COR-L47 (cell line): Measurements from ENCODE around the gene THSD4.
A peak's percentile ranks its signal among the peaks of the same experiment; 100 is the strongest.
"Not testable (repeated sequence)": the region's sequence is repeated elsewhere in the genome, so short reads cannot be mapped to it uniquely, and the experiment has no call there.

ENCODE experiments used
- DNase-seq: peaks from one replicate; lab custom pipeline; 2025; lab: John Stamatoyannopoulos, UW

Gene THSD4

DNA sequence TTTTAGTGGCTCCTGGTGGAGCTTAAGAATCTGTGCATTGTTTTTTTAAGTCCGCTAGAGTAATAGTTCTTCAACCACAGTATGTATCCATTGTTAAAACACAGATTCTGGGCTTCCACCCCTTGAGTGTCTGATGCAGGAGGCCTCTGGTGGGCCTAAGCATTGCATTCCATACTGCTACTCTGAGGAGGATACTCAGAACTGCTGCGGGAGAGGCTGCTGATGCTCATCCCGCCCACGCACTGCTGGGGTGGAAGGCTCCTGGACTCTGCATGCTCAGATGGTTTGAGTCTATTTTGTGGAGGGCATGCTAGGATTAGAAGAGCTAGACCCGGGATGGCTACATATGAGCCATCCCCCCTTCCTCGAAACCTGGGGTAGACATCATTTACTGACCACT, 74.4 kb downstream of the THSD4 start:
- DNase-seq: no peak

DNA sequence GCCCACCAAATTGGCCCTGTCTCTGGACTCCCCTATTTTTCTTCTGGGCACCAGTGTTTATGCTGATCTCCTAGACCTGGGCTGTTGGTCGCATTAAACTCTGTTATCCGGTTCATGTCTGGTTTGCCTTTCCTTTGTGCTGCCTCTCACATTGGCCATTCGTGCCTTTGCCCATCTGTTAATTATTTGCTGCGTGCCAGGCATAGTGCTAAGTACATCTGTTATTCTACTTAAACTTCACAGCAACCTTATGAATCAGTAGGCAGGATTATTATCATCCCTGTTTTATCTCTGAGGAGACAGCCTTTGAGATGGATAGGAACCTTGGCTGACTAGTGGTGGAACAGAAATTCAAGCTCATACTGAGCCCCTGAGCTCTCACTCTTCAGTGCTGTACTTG, 76.0 kb downstream of the THSD4 start:
- DNase-seq: no peak

DNA sequence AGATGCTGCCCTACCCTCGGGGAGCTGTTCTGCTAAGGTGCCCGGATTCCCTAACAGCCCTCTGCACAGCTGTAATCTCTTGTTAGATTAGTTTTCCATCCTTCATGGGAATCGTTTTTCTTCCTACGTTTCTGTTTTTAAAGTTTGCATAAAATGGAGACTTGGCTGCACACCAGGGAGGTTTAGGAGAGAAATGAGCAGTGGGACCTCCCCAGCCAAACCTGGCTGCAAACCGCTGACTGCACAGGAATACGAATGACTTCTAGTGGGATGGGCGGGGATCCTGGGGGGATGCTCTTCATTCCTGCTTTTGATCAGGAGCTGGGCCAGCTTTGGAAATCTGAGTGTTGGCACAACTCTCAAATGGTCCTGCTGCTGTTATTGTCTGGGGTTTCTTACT, 77.5 kb downstream of the THSD4 start:
- no peak for DNase-seq

DNA sequence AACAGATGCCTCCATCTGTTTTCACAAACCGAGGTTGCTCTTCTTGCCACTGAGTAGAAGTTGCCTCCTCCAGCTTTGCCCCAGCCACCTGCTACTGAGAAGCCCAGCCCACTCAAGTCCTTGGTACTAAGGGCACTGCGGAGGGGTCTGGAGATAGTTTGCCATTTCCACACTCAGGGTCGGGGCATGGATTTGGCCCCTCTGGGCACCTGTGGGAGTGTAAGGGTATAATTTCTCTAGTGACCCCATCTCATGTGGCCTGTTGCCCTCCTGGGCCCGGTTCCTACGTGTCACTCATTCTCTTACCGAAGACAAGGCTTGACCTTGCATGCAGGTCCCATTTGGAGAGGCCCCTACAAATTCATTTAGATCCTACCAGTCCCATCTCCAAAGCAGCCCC, 79.0 kb downstream of the THSD4 start:
- DNase-seq: no peak

DNA sequence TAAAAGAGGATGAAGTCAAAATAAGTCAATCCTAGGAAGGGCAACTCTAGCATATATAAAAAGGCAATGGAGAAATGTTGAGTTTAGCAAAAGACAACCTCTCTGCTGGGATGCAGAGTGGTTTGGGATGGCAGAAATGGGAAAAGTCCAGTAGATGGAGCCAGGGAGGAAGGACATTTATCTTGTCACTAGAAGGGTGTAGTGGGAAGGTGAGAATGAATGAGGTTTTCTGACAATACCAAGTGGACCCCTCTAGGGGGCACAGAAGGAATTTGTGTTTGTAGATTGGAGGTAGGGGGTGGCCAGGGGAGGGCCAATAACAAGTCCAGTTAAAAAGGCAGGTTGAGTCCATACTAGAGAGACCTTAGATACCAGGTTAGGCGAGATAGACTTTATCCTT, 80.0 kb downstream of the THSD4 start:
- DNase-seq: no peak

DNA sequence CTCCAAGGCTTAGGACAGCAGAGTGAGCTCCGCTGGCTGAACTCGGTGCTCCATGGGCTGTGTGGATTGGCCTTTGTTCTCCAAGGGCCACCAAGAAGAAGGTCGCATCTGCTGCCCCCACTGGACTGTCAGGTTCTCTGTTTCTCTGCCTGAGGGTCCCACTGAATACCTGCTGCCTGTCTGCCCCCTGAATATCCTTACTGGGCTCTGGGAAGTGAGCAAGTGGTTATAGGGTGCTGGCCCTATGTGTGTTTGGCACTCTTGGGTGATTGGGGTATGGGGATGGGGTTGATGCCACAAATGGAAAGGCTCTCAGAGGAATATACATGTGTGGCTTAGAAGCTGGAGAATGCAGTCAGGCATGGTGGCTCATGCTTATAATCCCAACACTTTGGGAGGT, 82.3 kb downstream of the THSD4 start:
- DNase-seq: no peak

DNA sequence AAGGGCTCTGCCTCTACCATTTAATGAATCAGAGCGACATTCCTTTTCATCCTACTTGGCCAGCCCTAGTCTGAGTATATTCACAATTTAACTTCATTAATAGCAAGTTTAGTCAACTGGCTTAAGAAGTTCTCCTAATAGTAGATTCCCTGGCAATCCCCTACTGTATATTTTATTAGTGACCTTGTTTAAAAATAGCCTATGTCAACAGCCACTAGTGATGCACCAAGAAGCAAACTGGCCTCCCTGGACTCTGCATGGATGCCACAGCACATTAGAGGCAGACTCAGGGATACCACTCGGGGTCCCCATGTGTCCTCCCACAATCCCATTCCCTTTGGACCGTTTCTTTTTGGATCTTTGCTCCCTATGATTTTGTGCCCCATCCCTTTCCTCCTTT, 83.6 kb downstream of the THSD4 start:
- no peak for DNase-seq

DNA sequence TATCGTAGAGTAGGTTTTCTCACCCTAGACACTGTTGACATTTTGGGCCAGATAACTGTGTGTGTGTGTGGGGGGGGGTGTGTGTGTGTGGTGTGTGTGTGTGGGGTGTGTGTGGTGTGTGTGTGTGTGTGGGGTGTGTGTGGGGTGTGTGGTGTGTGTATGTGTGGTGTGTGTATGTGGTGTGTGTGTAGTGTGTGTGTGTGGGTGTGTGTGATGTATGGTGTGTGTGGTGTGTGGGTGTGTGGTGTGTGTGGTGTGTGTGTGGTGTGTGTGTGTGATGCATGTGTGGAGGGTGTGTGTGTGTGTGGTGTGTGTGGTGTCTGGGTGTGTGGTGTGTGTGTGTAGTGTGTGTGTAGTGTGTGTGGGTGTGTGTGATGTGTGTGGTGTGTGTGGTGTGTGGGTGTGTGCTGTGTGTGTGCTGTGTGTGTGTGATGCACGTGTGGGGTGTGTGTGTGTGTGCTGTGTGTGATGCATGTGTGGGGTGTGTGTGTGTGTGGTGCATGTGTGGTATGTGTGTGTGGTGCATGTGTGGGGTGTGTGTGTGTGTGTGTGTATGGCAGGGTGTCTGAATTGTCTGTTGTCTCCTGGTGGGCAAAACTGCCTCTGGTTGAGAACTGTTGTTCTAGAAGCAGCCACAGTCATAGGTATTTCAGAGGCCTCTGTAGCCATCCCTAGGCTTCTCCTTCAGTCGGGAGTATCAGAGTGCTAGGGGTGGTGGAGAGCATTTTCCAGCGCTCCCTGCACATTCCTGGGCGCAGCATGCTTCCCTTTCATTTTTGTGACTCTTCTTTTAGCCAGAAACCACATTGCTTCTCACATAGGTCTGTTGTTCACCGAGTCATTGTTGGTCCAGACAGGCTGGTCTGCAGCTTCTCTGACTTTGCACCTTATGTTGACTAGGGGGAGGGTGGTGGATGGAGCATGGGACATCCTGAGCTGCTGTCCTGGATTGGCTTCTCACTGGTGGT, 84.4 kb downstream of the THSD4 start:
- DNase-seq: no peak

DNA sequence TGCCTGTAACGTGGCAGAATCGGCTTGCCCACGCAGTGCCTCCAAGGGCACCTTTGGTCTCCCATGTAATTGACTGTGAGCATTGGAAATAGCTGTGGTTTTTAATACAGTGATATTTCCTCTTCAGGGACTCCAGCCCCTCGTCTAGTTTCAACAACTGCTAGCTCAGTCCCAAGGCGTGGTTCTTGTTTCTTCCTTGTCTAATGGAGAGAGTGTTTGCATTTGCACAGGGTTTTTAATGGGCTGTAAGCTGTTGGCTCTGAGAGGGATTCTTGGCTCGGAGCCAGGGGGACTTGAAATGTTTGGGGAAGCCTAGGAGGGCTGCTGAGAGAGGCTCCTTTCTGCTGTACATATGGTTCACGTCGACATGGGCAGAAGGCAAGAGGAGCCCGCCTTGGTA, 86.2 kb downstream of the THSD4 start:
- DNase-seq: peak; percentile 94

DNA sequence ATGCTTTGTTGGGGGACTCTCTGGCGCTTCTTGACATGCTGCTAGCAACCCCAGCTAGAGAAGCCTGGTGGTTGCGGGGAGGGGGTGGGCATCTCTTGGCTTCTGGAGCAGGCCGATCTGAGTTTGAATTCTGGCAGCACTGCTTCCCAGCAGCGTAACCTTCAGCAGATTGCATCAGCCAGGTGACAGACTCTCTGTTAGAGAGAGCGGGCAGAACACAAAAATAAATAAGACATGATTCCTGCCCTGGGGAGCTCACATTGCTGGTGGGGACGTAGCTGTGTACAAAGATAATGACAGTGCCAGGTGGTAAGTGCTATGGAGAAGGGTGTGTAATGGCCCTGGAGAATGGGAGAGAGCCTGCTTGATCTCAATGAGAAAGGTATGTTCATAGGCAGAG, 87.4 kb downstream of the THSD4 start:
- DNase-seq: peak; percentile 71

DNA sequence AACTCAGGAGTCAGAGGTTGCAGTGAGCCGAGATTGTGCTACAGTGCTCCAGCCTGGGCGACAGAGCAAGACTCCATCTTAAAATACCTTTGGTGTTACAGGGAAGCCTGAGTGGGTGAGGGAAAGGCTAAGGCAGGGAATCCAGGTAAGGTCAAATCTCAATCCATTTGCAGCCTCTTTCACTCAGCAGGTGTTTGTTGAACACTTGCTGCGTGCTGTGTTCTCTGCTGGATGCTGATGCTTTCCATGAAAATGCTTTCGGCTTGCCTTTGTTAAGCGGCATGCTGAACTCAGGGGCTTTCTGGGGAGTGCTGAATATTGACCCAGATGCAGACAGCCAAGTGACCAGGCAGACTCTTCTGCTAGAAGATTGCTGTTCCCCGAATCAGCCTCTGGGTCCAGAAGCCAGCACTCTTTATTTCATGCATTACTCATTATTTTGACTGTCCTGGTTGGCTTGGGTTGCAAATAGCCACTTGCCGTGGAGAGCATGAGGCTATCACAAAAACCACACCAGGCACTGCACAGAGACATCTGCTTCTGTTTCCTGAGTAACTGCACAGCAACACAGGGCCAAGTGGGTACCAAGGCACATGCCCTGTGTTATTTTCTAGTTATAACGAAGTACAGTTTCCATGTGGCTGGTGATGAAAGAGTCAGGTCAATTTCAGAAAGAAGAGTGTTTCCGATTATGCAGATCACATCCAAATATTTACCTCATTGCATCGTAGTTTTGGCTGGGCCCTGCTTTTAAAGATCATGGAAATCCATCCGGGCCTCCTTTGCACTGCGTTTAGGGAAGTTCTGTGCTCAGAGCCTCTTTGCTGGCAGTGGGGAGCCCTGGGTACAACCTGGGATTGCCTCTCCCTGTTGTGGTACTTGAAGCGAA, 88.6 kb downstream of the THSD4 start:
- DNase-seq: peak; percentile 53

DNA sequence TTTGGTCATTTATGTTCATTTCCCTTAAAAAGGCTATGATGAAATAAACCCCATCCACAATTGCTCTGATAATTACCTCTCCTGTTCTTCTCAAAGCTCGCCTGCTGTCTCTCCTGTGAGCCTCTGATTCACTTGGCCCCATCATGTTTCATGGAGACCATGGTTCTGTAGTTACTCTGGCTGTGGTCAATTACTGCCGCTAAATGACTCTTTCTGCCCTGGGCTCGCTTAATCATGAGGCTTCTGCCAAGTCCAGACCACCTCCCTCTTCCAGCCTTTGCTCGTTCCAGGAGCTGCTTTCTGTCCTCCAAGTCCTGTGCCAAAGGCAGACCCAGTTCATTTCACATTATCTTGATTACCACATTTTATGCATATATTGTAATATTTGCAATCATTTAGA, 91.9 kb downstream of the THSD4 start:
- no peak for DNase-seq

DNA sequence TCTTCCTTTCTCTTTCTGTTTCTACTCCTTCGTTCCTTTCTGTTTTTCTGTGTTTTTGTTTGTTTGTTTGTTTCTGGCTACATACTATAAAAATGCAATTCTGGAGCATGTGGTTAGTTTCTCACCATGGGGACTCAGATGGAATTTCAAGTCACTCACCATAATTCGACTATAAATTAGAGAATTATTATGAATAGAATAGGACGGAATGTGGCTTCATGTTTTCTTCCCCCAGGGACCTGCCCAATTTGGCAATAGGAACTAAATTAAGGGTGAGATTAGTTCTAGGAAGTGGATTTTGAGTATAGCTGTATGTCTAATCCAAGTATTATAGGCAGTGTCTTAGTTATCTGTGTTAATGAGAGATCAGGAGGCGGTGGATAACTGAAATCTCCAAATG, 96.9 kb downstream of the THSD4 start:
- DNase-seq: no peak

DNA sequence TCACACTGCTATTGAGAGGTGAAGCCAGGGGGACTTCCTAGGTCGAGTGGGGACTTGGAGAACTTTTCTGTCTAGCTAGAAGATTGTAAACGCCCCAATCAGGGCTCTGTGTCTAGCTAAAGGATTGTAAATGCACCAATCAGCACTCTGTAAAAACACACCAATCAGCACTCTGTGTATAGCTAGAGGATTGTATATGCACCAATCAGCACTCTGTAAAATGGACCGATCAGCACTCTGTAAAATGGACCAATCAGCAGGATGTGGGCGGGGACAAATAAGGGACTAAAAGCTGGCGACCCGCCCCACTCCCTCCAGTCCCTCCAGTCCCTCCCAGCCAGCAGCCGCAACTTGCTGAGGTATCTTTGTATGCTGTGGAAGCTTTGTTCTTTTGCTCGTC, 98.7 kb downstream of the THSD4 start:
- DNase-seq: not testable (repeated sequence)

DNA sequence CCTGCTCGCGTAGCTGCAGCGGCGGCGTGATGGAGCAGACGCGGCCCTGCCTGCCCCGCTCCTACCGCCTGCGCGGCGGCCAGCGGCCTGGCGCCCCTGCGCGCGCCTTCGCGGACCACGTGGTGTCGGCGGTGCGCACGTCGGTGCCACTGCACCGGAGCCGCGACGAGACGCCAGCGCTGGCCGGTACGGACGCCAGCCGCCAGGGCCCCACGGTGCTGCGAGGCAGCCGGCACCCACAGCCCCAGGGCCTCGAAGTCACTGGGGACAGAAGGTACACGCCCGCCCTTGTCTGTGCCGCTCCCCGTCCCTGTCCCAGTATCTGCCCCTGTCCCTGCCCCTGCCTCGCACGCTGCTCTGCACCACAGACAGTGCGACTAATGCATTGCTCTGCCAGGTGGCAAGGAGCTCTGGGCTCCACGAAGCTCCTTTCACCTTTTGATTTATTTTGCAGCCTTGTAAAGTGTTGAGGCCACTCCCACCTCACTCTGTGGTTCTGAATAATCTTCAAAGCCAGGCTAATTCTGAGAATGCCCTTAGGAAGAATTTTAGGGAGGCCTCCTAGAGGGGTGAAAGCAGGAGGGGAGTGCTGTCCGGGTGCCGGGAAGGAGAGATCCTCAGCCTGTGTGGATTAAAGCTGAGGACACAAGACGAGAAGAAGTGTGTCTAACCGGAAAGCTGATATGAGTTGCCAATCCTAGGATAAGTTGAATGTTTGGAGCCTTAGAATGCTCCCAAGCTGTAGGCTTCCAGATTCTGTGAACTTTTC, 100.0 kb downstream of the THSD4 start:
- DNase-seq: no peak

DNA sequence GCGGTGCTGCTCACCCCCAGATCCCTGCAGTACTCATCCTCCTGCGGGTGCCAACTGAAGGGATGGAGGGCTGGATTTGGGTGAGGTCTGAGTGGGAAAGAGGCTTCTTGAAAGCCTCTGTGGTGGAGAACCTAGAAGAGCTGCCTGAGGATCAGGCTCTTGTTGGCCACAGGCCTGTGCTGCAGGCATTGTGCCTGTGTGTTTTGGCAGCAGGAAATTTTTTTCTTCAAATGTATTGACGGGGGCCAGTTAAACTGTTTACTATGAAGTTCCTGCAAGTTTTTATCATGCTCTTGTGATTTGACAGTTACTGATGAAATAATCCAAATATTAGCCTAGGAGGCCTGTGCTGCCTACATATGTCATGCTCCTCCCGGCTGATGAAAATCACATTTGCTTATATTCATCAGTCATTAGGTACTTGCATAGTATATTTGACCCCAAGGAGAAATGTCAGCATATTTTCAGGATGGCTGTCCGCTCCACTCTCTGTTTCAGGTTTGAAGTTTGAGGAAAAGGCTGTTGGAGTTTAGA, 103.1 kb downstream of the THSD4 start:
- no peak for DNase-seq

DNA sequence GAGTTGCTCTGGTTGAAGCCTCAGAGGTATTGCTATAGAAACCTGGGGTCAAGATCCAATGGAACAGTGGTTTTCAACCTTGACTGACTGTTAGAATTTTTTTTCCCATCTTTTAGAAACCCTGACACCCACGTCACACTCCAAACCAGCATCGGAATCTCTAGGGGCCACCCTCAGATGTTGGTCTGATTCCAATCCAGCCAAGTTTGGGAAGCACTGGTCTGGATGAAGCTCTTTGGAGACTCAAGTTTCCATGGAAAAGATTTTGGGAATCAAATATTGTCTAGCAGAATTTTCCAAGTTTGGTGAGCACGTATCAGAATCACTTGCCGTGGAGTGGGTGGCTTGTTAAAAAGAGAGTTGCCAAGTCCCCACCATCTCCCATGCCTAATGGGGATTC, 103.8 kb downstream of the THSD4 start:
- no peak for DNase-seq

DNA sequence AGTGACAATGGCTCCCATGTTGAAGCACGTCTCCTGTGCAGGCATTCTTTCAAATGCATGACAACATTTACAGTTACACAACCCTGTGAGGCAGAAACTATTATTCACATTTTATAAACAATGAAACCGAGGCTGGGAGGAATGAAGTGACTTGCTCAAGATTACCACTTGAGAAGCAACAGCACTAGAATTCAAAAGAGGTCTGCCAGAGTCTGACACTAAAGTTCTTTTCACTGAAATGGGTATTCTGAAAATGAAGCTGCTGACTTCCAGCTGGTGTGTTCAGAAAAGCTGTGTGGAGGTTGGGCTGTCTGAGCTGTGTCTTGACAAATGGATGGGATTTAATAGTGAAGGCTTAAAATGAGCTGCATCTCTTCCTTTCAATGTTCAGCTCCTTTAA, 104.4 kb downstream of the THSD4 start:
- DNase-seq: no peak

DNA sequence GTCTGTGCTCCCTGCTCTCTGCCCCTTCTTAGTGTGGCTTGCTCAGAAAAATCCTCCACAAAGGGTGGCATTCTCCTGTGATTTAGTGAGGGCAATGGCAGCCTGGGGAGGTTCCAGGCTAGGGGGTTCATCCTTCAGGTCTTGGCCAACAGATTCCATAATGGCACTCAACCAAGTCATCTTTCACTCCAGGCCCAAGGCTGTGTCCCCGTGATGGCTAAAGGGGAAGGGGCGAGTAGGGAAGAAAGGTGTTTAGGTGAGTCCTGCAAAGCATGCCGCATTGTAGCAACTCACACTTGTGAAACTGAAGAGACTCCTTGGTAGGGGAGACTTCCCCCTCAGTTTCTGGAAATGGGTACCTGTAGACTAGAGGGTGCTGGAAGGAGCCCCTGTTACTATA, 105.6 kb downstream of the THSD4 start:
- no peak for DNase-seq

DNA sequence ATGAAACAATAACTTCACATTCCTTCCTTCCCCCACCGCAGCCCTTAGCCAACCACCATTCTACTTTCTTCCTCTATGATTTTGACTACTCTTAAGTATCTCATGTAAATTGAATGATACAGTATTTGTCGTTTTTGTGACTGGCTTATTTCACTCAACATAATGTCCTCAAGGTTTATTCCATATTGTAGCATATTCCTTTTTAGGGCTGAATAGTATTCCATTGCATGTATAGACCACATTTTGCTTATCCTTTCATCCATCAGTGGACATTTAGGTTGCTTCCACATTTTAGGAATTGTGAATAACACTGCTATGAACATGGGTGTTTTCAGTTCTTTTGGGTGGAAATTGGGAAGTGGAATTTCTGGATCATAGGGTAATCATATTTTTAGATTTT, 106.1 kb downstream of the THSD4 start:
- DNase-seq: no peak

DNA sequence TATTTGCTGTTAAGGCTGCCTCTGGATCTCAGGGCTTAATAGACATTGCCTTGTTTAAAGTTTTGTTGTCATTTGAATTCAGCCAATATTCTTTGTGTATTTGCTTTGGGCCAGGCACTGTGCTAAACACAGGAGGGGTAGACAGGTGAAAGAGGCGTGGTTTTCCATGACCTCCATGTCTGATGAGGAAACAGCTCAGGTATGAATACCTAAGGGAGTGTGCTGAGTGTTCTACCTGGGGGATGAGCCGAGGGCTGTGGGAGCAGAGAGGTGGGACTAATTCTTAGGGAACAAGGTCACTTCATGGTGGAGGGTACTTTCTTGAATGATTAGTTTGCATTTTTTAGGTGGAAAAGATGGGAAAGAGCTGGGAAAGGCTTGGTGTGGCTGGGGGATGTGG, 108.2 kb downstream of the THSD4 start:
- no peak for DNase-seq

DNA sequence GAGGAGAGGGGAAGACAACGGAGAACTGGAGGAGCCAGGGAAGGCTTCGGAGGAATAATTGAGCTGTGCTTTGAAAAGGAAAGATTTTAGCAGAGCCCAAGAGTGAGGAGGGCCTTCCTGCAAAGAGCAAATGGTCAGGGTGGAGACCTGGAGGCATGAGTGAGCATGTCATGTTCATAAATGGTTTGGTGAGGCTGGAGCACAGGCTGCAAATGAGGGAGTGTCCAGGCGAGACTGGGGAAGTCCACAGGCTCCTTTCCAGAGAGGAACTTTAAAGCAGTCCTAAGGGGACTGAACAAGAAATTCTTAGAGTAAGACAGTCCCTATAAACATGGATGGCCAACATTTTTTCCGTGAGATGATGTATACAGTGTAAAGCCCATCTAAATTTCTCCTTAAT, 108.8 kb downstream of the THSD4 start:
- DNase-seq: no peak
